Body of pancreas (tissue), 4 donors: ENCODE measurements around the gene STARD8.

Source experiments
- CTCF ChIP-seq, 7 experiments: fragments of 450-650 bp in 4 of 7; fragments of 200-600 bp in 3 of 7; sonication (generic) in 3 of 7; IDR thresholded peaks; one replicate each; pipeline ENCODE4 v1.5.1; 2016 to 2019; ENCODE audit warnings: antibody characterized with exemption in 7 of 7
- POLR2A ChIP-seq, 3 donors: fragments of 450-650 bp; IDR thresholded peaks; one replicate each; pipeline ENCODE4 v1.6.1; 2016; ENCODE audit warnings: antibody characterized with exemption in 3 of 3, mild to moderate bottlenecking in 2 of 3

- TF ChIP-seq CTCF (IDR thresholded peaks at IDR 0.05), result no peak
- no peak for TF ChIP-seq POLR2A (IDR thresholded peaks at IDR 0.05)
These were observed 78.9 kb downstream of the STARD8 start for GRCh38 chrX:68726366-68726765.
